Measurements from ENCODE around the gene WDR86. TPM values are rescaled to one million over a fixed set of nuclear protein-coding genes. Genes with fewer than 3 reads are reported as not detected.

WDR86 gene
- polyA plus RNA-seq, 1 donor (not counting 4 experiments of a cell fraction or from before 2014, with no cell fraction given) = not detected

GRCh38 chr7:151410405-151411390, 860 bp upstream of the WDR86 start:
- Histone ChIP-seq H2AFZ (ENCODE audit: control insufficient read depth, low read length) (no peak overlapping the region), H3K36me3 (ENCODE audit: control insufficient read depth in 2 of 2, extremely low read depth in 1 of 2, insufficient read depth in 2 of 2, low read length in 2 of 2) (no peaks in the 10 kb centered on the region), H3K4me3 (ENCODE audit: control insufficient read depth in 2 of 3, extremely low read depth in 1 of 3, insufficient read depth in 2 of 3, low read depth in 1 of 3, low read length in 3 of 3) (no peak overlapping the region), H3K4me1 (ENCODE audit: control insufficient read depth, extremely low read depth, insufficient read depth, low read length) (no peaks in the 10 kb centered on the region), H3K9me3 (ENCODE audit: control insufficient read depth, low read depth, low read length) (no peaks in the 10 kb centered on the region), H3K27ac (ENCODE audit: control insufficient read depth, insufficient read depth, low read length) (no peak overlapping the region), H3K9ac (ENCODE audit: control insufficient read depth, extremely low read depth, insufficient read depth, low read length) (no peak overlapping the region), H3K4me2 (ENCODE audit: control insufficient read depth, extremely low read depth, insufficient read depth, low read depth, low read length) (no peak overlapping the region), H4K20me1 (ENCODE audit: control insufficient read depth, extremely low read depth, insufficient read depth, low read length) (peaks cover 3% of the 10 kb centered on the region), H3K27me3 (ENCODE audit: control insufficient read depth, extremely low read depth, insufficient read depth, low read length) (peaks cover 58% of the 10 kb centered on the region), H3K79me2 (ENCODE audit: control insufficient read depth, insufficient read depth, low read length) (no peaks in the 10 kb centered on the region), H3K9me1 (ENCODE audit: control insufficient read depth, extremely low read depth, insufficient read depth, low read length) (no peaks in the 10 kb centered on the region)
- dilution Hi-C loops (cut with MboI; ENCODE audit: extremely low pct_ligation_motif_present, low sequenced_read_pairs) = no loop called here
- no peak for TF ChIP-seq CTCF (optimal IDR thresholded peaks at IDR 0.05 in 1 of 3, IDR thresholded peaks at IDR 0.05 in 1 of 3, conservative IDR thresholded peaks at IDR 0.05 in 1 of 3; ENCODE audit: extremely low read depth in 1 of 3, insufficient read depth in 2 of 3, low read length in 3 of 3)
- TF ChIP-seq EZH2 (IDR thresholded peaks at IDR 0.05; ENCODE audit: low read length) = peak; percentile 74
- no peak for FAIRE-seq
- DNase-seq (ENCODE audit: low read depth, low spot score) = no peak

- dilution Hi-C loops (cut with MboI; ENCODE audit: extremely low pct_ligation_motif_present, low sequenced_read_pairs) = no loop called here
- no peak for TF ChIP-seq CTCF (optimal IDR thresholded peaks at IDR 0.05 in 1 of 3, IDR thresholded peaks at IDR 0.05 in 1 of 3, conservative IDR thresholded peaks at IDR 0.05 in 1 of 3; ENCODE audit: extremely low read depth in 1 of 3, insufficient read depth in 2 of 3, low read length in 3 of 3)
- peak; percentile 90 for TF ChIP-seq EZH2 (IDR thresholded peaks at IDR 0.05; ENCODE audit: low read length)
- H4K20me1 ChIP-seq (ENCODE audit: control insufficient read depth, extremely low read depth, insufficient read depth, low read length) = peaks cover 3% of the 10 kb centered on the region
- H3K9me1 ChIP-seq (ENCODE audit: control insufficient read depth, extremely low read depth, insufficient read depth, low read length) = no peaks in the 10 kb centered on the region
- DNase-seq (ENCODE audit: low read depth, low spot score) (no peak), FAIRE-seq (no peak)
- H3K4me3 ChIP-seq (ENCODE audit: control insufficient read depth in 2 of 3, extremely low read depth in 1 of 3, insufficient read depth in 2 of 3, low read depth in 1 of 3, low read length in 3 of 3) = no peak overlapping the region
- peaks cover 55% of the 10 kb centered on the region for H3K27me3 ChIP-seq (ENCODE audit: control insufficient read depth, extremely low read depth, insufficient read depth, low read length)
- H3K27ac ChIP-seq (ENCODE audit: control insufficient read depth, insufficient read depth, low read length) = no peak overlapping the region
- H3K4me1 ChIP-seq (ENCODE audit: control insufficient read depth, extremely low read depth, insufficient read depth, low read length) = no peaks in the 10 kb centered on the region
- H3K79me2 ChIP-seq (ENCODE audit: control insufficient read depth, insufficient read depth, low read length) = no peaks in the 10 kb centered on the region
- H3K9me3 ChIP-seq (ENCODE audit: control insufficient read depth, low read depth, low read length) = no peaks in the 10 kb centered on the region
- no peak overlapping the region for H3K4me2 ChIP-seq (ENCODE audit: control insufficient read depth, extremely low read depth, insufficient read depth, low read depth, low read length)
- H3K36me3 ChIP-seq (ENCODE audit: control insufficient read depth in 2 of 2, extremely low read depth in 1 of 2, insufficient read depth in 2 of 2, low read length in 2 of 2) = no peaks in the 10 kb centered on the region
- H2AFZ ChIP-seq (ENCODE audit: control insufficient read depth, low read length) = no peak overlapping the region
- H3K9ac ChIP-seq (ENCODE audit: control insufficient read depth, extremely low read depth, insufficient read depth, low read length) = no peak overlapping the region
Measured at GRCh38 chr7:151408839-151409666, 785 bp downstream of the WDR86 start.
